Upper lobe of right lung (tissue), 1 donor: ENCODE results near the gene EHD4. TPM values are rescaled to one million over a fixed set of nuclear protein-coding genes. Genes with fewer than 3 reads are reported as not detected.

Experiments used
- ATAC-seq: fragments of 200-7000 bp; cut with Tn5 transposase; one replicate; pipeline ENCODE4 v1.9.1; 2020; ENCODE audit warnings: mild to moderate bottlenecking, moderate library complexity
- DNase-seq: peaks from one replicate; pipeline ENCODE4 v3.0.0-alpha.2; 2020
- H3K27ac ChIP-seq: fragments of 200-600 bp; one replicate; pipeline ENCODE4 v1.8.0; 2022
- H3K27me3 ChIP-seq: fragments of 200-600 bp; one replicate; pipeline ENCODE4 v1.8.0; 2022; ENCODE audit warnings: mild to moderate bottlenecking
- H3K36me3 ChIP-seq: fragments of 200-600 bp; one replicate; pipeline ENCODE4 v1.8.0; 2022
- H3K4me1 ChIP-seq: fragments of 200-600 bp; one replicate; pipeline ENCODE4 v1.8.0; 2022
- H3K4me3 ChIP-seq: fragments of 200-600 bp; one replicate; pipeline ENCODE4 v1.8.0; 2022; ENCODE audit warnings: mild to moderate bottlenecking
- H3K9me3 ChIP-seq: fragments of 200-600 bp; one replicate; pipeline ENCODE4 v1.8.0; 2022
- CTCF ChIP-seq: fragments of 200-600 bp; IDR thresholded peaks from one replicate; pipeline ENCODE4 v1.8.0; 2022; ENCODE audit warnings: antibody characterized with exemption
- intact Hi-C: fragments of 100-400 bp; cut with DNase I; formaldehyde crosslinking; loops from one replicate; pipeline ENCODE4 v1.11.0; 2022
- total RNA-seq: library from RNA; stranded (reverse); fragmentation: NEBNext Ultra II Directional; extraction: Animal tissue kit (Norgen Biotek cat#: 25700); gene quantifications from one replicate; pipeline ENCODE4 v1.2.1, GENCODE V29; 2021
- donor health status: DM: no; HTN: yes; CAD: no; lungs with severe emphysema.

Gene EHD4
- total RNA-seq, 1 donor from 2014 or later = 39.5 TPM

GRCh38 chr15:41975669-41976068 is 3.3 kb upstream of the EHD4 start:
- TF ChIP-seq CTCF = no peak
- Histone ChIP-seq H3K9me3 (no peaks in the 10 kb centered on the region), H3K36me3 (no peaks in the 10 kb centered on the region), H3K4me1 (peaks cover 7% of the 10 kb centered on the region), H3K4me3 (no peak overlapping the region), H3K27ac (no peak overlapping the region), H3K27me3 (no peaks in the 10 kb centered on the region)
- intact Hi-C loops = no loop called here
- no peak for ATAC-seq
- no peak for DNase-seq

GRCh38 chr15:41974041-41974440 is 1.7 kb upstream of the EHD4 start:
- H3K9me3 ChIP-seq = no peaks in the 10 kb centered on the region
- H3K4me3 ChIP-seq = no peak overlapping the region
- H3K27me3 ChIP-seq = no peaks in the 10 kb centered on the region
- ATAC-seq (no peak), DNase-seq (no peak)
- no peak overlapping the region for H3K27ac ChIP-seq
- TF ChIP-seq CTCF = no peak
- H3K4me1 ChIP-seq = peaks cover 21% of the 10 kb centered on the region
- intact Hi-C loops = no loop called here
- H3K36me3 ChIP-seq = no peaks in the 10 kb centered on the region

GRCh38 chr15:41971895-41972252 is 483 bp downstream of the EHD4 start:
- H3K4me3 ChIP-seq = peak overlapping the region; percentile 86
- H3K4me1 ChIP-seq = peaks cover 39% of the 10 kb centered on the region
- intact Hi-C loops = no loop called here
- no peaks in the 10 kb centered on the region for H3K9me3 ChIP-seq
- H3K36me3 ChIP-seq = no peaks in the 10 kb centered on the region
- DNase-seq (no peak), ATAC-seq (peak; percentile 56)
- no peak for TF ChIP-seq CTCF
- H3K27me3 ChIP-seq = no peaks in the 10 kb centered on the region
- H3K27ac ChIP-seq = peak overlapping the region; percentile 91

DNA sequence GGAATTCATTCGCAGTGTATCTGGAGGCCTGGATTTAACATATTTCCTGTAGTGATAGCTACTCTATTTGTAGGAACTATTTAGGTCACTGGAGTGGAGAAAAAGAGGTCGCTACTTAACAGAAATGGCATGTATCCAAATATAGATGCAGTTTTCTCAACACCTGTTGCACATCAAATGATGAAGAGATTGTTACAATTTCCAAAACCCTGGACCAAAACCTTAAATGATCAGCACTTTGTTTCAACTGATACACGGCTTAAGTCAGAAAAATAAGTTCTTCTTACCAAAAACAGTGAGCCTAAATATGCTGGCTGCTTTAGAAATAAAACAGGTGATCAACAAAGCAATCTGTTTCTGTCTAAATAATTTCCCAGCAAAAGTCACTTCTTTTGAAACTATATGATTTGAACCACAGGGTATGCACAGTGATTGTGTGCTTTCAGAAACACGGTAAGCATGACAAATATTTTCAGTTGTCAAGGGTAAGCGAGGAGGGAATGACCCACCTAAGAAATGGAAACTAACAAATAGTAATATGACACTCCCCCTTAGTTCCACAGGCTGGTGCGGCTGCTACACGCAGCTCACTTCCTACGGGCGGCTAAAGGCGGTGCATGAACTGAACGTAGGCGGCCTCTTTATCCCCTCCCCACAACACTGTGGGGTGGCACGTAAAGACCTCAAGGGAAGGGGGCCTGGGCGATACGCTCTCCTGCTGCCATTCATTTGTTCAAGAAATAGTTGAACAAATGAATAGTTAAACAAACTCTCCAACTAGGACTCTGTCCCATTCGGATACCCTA is 1.1 kb downstream of the EHD4 start:
- TF ChIP-seq CTCF = no peak
- Histone ChIP-seq H3K4me1 (peaks cover 45% of the 10 kb centered on the region), H3K4me3 (peak overlapping the region; percentile 86), H3K27ac (peak overlapping the region; percentile 91), H3K9me3 (no peaks in the 10 kb centered on the region), H3K27me3 (no peaks in the 10 kb centered on the region), H3K36me3 (no peaks in the 10 kb centered on the region)
- DNase-seq (peak; percentile 77), ATAC-seq (peak; percentile 57)
- intact Hi-C loops = no loop called here

DNA sequence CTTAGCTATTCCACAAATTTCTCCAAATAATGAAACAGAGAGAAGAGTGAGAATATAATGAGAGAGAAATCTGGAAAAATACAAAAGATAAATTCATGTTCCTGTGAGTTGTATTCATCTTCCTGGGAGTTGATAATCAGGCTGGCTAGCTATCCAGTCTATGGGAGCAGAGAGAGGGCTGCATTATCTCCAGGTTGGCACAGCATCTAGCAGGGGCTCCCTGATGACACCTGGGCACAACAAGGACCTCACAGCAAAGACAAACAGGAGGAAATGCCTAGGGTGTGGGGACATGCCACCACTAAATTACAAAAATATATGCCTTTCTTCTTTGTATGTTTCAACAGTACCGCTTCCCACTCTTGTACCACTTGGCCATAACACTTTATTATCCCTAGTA is 1.9 kb downstream of the EHD4 start:
- intact Hi-C loops = no loop called here
- no peak for DNase-seq

More for the DNA sequence above, 1.9 kb downstream of the EHD4 start:
- TF ChIP-seq CTCF = no peak
- Histone ChIP-seq H3K4me3 (peak overlapping the region; percentile 86), H3K27ac (peak overlapping the region; percentile 32), H3K9me3 (no peaks in the 10 kb centered on the region), H3K36me3 (no peaks in the 10 kb centered on the region), H3K27me3 (no peaks in the 10 kb centered on the region), H3K4me1 (peaks cover 49% of the 10 kb centered on the region)
- ATAC-seq = no peak
